Activated CD8-positive, alpha-beta memory T cell treated with anti-CD3 and anti-CD28 coated beads, Interleukin-2, amount 50 U/mL, for 4 hours (primary cell): ENCODE results near the gene MFAP1.
A peak's percentile ranks its signal among the peaks of the same experiment; 100 is the strongest.

Experiments
- DNase-seq: peaks from one replicate; pipeline ENCODE4 v3.0.0-alpha.2; 2020

MFAP1 gene

DNA sequence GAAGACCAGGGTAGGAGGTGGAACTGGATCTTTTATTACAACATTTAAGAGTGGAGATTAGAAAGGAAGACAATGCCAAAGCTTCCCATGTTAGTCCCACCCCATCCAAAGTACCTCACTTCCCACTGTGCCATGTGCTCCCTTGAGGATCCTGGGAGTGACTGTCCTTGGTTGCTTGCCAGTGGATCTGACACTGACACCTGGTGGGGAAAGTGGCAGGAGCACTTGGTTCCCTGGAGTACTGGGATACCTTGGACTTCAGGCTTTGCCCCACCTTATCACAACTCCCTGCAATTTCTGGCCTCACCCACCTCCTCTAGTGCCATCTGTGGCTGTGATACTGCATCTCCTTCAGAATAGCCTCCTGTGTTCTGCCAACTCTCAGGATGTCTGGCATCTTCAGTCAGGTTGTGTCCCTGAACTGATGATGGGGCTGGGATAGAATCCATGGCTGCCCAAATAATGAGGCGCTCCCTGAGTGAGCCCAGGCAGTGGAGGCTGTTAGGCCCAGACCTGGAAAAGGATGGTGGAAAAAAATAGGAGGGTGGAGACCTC is 49.0 kb downstream of the MFAP1 start:
- DNase-seq: no peak

DNA sequence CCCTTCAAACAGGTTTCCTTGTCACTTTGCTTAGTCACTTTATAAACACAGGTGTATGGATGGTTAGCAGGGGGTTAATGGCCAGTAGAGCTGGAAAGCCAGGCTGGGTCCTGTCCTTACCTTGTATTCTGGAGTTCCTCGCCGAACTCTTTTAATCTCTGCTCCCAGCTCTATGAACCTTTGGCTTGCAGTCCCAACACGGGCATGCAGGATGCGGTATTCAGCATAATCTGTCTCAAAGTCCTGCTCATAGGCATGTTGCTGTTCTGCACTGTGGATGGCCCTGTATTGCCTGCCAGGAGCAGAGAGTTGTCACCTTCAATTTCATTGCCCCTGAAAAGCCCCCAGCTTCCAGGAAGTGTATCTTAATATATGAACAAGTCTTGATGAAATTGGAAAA is 50.4 kb downstream of the MFAP1 start:
- DNase-seq: no peak

DNA sequence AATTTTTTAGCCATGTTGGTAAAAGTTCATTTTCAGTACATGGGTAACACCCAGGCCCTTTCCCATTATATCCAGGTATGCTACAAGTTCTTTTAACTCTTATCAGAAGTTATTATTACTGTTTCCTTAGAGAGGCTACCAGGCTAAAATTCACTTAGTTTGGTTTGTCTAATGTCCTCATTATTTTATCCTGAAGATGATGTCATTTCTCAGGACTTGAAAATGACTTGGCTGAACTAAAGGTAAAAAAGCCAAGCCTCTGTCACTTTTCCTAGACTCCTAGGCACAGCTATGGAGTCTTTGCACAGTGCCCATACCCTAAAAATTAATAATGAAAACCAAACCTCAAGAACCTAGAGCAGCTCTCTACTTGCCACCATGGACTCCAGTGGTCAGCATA is 51.9 kb downstream of the MFAP1 start:
- DNase-seq: no peak

- no peak for DNase-seq
These were observed 52.7 kb downstream of the MFAP1 start for GRCh38 chr15:43771816-43772215.

DNA sequence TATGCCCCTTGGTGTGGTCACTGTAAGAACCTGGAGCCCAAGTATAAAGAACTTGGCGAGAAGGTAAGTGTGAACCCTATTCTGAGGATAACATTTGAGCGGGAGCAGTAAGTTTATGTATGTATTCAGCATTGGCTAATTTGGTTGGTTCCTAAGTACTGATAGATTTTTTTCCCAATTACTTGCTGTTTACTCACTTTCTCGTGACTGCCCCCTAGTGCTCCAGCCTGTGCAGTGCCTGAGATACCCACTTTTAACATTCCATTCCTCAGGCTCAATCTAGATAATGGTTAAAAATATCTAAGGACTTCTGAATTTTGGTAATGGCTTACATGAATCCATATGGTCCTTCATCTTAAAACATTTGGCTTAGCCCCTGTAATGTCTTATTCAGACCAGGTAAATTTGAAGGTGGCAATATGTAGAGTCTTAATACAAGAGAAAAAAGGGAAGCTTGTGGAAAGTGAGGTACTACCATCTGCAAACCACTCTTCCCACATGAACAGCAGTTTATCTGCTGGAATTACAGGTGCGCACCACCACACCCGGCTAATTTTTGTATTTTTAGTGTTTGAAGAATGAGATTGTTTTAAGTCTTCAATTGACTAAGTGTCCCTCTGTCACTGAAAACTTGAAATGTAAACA is 54.8 kb downstream of the MFAP1 start:
- DNase-seq: peak; percentile 67

GRCh38 chr15:43763819-43764446 is 60.6 kb downstream of the MFAP1 start:
- no peak for DNase-seq

DNA sequence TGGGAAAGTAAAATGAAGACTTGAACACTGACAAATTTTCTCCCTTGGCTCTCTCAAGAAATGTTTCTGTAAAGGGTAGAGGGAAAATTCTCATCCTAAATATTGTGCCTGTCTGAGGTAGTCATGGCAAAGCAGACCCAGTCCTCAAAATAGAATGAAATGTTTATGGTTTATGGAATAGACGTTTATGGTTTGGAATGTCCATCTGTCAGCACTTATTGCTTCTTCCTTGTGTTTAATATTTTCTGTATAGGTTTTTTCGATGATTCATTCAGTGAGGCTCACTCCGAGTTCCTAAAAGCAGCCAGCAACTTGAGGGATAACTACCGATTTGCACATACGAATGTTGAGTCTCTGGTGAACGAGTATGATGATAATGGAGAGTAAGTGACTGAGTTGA is 61.7 kb downstream of the MFAP1 start:
- DNase-seq: no peak
